GM19025 (cell line): Measurements from ENCODE around the gene FAM171A2.

Experiments used
- ATAC-seq: cut with Tn5 transposase; IDR thresholded peaks from one replicate; pipeline ENCODE4 v1.9.1; 2021; ENCODE audit warnings: mild to moderate bottlenecking, low read depth, moderate library complexity; ENCODE audit not compliant: unreplicated experiment

Gene FAM171A2

GRCh38 chr17:44362459-44362948 lies 1.1 kb downstream of the FAM171A2 start:
- ATAC-seq = no peak

DNA sequence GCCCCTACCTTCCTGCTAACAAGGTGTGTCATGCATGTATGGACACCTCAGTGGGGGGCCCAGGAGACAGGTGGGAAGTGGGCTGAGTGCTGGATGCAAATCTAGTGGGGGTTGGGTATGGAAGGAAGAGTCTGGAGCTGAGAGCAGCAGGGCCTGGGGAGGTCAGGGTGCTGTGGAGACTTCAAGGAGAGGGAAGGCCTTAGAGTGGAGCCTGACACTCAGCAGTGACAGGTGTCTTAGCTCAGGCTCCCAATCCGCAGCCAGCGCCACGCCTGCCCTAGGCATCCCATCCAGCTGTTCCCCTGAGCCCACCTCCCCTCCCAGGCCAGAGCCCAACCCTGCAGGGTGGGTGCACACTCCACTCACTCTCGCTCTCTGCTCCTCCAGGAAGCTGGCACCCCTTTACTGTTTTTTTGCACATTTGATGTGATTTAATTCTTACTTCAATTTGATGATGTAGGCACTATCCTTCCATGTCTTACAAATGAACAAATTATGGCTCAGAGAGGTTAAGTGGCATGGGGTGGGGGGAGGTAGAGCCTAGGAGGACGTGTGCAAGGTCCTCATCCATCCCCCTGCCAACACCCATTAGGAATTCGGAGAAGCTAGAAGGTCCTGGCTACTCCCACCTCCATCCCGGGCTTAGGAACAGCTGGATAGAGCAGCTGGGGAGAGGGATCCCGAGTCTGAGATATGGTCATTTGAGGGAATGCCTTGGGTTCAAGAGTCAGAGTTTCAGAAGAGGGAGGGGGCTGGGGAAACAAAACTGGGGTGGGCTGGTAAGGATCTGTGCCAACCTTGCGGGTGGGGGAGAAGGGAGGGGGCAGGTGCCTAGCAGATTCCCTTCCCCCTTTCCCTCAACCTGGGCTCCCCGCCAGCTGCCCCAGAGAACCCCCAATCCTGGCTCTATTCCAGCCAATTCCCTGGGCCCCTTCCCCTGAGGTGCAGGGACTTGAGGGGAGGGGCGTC lies 2.1 kb downstream of the FAM171A2 start:
- no peak for ATAC-seq

DNA sequence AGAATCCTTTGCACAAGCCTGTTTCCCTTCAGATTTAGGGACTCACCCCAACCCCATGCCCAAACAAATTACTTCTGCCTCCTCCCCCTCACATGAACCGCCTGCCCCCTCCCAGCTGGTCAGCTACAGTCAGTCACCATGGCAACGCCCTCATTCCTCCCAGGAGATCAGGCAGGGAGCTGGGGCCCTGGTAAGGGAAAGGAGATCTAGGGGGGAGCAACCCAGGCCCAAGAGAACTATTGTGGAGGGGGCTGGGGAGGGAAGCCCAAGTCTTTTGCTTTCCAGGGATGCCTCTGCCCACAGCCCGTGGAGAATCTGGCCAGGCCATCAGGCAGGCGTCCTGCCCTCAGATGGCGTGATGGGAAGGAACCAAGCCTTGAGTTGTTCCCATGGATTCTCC lies 2.8 kb downstream of the FAM171A2 start:
- no peak for ATAC-seq

DNA sequence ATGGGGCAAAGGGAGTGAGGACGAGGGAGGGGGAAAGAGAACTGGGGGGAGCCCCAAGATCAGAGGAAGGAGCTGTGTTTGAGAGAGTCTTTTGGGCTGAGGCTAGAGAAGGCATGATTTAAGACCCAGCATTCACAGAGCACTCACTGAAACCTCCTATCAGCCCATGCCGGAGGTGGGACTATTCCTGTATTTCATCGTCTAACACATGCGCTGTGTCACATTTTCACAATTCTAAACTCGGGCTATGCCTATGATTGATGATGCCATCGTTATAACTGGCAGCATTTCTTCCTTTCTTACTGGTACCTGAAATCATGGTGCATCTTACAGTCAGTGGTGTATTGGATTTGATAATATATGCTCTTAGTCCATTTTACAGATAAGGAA lies 3.5 kb downstream of the FAM171A2 start:
- no peak for ATAC-seq

GRCh38 chr17:44359458-44360143 lies 4.1 kb downstream of the FAM171A2 start:
- ATAC-seq = no peak

GRCh38 chr17:44359006-44359405 lies 4.6 kb downstream of the FAM171A2 start:
- ATAC-seq = no peak

DNA sequence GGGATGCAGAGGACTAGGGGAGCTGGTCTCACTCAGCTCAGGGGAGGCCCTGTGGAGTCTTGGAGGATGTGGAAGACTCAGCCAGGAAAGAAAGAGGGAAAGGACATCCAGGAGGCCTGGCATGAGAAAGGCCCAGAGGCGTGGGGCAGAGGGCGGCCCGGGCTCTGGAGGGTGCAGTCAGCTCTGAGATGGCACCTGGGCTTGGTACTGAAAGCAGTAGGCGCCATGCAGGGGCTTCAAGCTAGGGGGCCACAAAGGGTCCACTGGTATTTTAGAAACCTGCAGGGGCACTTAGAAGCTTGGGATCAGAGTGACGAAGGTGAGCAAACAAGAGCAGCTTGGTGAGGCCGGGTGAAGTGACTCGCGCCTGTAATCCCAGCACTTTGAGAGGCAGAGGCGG lies 5.6 kb downstream of the FAM171A2 start:
- no peak for ATAC-seq

- ATAC-seq = no peak
Observed at GRCh38 chr17:44356241-44356640, 7.4 kb downstream of the FAM171A2 start.

DNA sequence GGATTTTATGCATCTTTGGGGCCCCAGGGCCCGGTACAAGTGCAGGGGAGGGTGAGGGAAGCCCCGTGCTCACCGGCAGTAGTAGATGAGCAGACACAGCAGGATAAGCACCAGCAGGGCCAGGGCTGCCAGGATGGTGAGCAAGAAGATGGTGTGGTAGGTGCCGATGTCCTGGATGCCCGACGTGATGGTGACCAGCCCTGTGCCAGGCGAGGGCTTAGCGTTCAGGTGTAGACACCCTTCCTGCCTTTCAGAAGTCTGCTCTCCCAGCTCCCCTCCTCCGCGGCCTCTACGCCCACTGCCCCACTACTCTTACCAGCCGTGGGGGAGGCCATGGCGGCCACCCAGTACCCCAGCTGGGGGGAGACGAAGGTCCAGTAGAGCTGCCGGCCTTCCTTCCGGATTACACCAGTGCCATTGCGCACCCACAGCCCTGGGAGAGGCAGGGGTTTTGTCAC lies 8.0 kb downstream of the FAM171A2 start:
- no peak for ATAC-seq

GRCh38 chr17:44354582-44355561 lies 8.8 kb downstream of the FAM171A2 start:
- no peak for ATAC-seq

DNA sequence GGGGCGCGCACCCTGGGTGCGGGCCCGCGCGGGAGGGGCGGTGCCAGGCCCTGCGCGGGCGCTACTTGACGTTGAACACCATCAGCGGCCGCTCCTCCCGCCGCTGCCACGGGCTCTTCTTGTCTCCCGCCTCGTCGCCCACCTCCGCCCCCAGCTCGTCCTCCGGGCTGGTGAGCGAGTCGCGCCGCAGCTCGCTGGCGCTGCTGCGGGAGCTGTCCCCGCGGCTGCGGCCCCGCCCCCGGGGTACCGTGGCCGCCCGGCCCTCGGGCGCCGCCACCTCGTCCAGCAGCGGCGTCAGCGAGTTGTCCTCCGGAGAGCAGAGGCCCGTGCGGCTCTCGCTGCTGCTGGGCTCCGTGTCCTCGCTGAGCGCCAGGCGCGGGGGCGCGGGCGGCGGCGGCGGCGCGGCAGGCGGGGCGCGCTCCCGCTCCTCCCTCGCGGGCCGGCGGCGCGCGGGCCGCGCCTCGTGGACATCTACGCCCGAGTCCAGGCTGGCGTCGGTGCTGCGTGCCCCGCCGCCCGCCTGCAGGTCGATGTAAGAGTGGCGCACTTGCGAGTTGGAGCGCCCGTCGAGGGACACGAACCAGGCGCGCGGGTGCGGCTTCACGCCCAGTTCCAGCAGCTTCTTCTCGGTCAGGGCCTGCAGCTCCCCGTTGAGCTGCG lies 9.9 kb downstream of the FAM171A2 start:
- no peak for ATAC-seq

DNA sequence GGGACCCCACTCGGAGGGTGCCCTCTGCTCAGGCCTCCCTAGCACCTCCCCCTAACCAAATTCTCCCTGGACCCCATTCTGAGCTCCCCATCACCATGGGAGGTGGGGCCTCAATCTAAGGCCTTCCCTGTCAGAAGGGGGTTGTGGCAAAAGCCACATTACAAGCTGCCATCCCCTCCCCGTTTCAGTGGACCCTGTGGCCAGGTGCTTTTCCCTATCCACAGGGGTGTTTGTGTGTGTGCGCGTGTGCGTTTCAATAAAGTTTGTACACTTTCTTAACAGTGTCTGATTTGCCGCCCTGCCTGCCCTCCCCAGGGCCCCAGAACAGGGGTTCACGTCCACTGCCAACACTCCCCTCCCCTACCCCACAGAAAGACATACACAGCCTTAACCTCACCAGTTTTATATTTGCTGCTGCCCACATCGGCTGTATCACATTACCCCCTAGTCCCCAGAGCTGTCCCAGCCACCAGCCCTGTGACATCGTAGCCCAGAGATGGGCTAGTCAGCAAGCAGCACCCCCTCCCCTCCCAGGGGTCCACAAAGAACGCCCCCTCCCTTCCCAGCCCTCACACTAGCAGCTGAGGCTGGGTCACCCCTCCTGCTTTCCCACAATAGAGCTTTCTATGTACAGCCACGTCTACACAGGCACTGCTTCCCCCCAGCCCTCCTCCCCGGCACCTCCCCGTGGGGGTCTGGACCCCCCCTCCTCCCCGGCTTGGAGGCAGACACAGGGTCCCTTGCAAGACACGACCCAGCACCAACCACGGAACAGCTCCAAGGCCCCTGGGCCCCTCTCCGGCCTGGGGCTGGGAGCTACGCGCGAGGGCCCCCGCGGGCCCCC lies 10.6 kb downstream of the FAM171A2 start:
- ATAC-seq = no peak

- ATAC-seq = no peak
Observed at GRCh38 chr17:44351961-44352827, 11.5 kb downstream of the FAM171A2 start.

DNA sequence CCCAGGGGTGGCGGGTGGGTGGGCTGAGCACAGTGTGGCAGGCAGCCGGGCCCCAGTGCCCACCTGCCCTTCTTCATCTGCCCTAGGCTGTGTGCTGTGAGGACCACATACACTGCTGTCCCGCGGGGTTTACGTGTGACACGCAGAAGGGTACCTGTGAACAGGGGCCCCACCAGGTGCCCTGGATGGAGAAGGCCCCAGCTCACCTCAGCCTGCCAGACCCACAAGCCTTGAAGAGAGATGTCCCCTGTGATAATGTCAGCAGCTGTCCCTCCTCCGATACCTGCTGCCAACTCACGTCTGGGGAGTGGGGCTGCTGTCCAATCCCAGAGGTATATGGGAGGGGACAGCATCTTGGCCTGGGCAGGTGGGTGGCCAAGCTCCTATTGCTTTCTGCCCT lies 12.2 kb downstream of the FAM171A2 start:
- ATAC-seq = no peak

DNA sequence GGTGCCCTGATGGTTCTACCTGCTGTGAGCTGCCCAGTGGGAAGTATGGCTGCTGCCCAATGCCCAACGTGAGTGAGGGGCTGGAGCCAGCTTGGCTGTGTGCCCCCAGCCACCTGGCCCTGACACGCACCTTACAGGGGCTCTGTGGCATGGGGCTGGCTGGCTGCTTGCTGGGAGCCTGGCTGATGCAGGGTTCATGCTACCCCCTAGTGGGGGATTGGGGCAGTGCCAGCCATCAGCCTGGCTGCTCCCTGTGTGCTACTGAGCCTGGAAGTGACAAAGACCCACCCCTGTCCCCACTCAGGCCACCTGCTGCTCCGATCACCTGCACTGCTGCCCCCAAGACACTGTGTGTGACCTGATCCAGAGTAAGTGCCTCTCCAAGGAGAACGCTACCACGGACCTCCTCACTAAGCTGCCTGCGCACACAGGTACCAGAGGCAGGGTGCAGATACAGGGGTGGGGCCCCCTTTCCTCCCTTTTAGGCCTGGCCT lies 12.9 kb downstream of the FAM171A2 start:
- no peak for ATAC-seq

- ATAC-seq = no peak
Observed at GRCh38 chr17:44349553-44350070, 14.0 kb downstream of the FAM171A2 start.

DNA sequence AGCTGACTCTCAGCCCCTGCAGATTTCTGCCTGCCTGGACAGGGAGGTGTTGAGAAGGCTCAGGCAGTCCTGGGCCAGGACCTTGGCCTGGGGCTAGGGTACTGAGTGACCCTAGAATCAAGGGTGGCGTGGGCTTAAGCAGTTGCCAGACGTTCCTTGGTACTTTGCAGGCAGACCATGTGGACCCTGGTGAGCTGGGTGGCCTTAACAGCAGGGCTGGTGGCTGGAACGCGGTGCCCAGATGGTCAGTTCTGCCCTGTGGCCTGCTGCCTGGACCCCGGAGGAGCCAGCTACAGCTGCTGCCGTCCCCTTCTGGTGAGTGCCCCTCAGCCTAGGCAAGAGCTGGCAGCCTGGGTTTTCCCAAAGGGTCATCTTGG lies 14.7 kb downstream of the FAM171A2 start:
- ATAC-seq = no peak
